GM12872 (cell line): Measurements from ENCODE around the gene PTPRG.

ENCODE experiments used
- TF ChIP-seq, protein P1 (sequence below): IDR thresholded peaks from 3 replicates; pipeline ENCODE4 v1.5.1; 2011; ENCODE audit warnings: low read depth, mild to moderate bottlenecking, low read length, moderate library complexity; ENCODE audit not compliant: insufficient read depth

Gene PTPRG

DNA sequence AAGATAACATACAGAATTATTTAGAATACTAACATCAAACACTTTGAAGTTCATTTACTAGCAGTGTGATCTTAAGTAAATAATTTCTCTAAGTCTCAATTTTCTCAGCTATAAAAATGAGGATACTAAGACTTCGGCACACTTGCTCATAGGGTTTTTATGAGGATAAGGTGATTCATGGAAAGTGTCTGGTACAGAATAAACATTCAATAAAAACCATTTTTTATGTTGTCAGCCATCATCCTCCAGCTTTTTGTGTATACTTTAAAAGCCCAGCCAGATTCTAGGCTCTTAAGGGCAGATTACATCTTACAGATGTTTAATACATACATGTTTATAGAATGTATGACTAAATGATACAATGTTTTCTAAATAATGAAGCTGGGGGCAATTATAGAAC, 755.2 kb downstream of the PTPRG start:
- TF ChIP-seq, protein P1, sequence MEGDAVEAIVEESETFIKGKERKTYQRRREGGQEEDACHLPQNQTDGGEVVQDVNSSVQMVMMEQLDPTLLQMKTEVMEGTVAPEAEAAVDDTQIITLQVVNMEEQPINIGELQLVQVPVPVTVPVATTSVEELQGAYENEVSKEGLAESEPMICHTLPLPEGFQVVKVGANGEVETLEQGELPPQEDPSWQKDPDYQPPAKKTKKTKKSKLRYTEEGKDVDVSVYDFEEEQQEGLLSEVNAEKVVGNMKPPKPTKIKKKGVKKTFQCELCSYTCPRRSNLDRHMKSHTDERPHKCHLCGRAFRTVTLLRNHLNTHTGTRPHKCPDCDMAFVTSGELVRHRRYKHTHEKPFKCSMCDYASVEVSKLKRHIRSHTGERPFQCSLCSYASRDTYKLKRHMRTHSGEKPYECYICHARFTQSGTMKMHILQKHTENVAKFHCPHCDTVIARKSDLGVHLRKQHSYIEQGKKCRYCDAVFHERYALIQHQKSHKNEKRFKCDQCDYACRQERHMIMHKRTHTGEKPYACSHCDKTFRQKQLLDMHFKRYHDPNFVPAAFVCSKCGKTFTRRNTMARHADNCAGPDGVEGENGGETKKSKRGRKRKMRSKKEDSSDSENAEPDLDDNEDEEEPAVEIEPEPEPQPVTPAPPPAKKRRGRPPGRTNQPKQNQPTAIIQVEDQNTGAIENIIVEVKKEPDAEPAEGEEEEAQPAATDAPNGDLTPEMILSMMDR: no peak

DNA sequence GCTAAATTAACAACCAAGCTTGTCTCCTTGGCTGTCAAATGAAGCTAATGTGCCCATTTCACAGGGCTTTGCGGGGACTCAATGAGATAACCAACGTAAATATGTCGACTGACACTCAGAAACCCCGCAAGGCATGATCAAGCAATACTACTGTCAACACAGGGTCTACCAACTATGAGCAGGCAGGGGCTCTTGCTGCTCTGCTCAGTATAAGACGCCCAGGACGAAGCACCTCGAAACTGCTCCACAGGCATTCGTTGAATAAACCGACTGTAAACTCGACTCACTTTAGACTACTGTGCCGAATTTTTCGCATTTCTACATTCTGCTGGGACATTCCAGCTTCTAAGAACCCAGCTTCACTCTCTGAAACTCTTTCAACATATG, 757.0 kb downstream of the PTPRG start:
- TF ChIP-seq, protein P1: no peak

GRCh38 chr3:62318752-62319569, 757.6 kb downstream of the PTPRG start:
- TF ChIP-seq, protein P1: no peak

- TF ChIP-seq, protein P1: no peak
Measured at GRCh38 chr3:62319570-62320243, 758.3 kb downstream of the PTPRG start.

- TF ChIP-seq, protein P1: no peak
Measured at GRCh38 chr3:62323241-62323640, 761.9 kb downstream of the PTPRG start.

DNA sequence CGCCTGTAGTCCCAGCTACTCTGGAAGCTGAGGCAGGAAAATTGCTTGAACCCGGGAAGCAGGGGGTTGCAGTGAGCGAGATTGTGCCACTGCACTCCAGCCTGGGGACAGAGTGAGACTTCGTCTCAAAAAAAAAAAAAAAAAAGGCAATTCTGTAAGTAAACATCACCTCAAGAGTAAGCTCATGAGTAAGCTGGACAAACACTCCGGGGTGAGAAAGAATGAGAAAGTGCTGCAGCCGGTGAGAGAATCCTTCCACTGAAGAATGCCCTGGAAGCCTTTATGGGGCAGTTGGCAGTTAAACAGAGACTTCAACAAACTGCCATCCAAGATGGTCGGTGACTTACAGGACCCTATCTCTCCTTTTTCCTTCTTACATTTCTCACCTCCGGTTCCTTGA, 764.5 kb downstream of the PTPRG start:
- TF ChIP-seq, protein P1: no peak

DNA sequence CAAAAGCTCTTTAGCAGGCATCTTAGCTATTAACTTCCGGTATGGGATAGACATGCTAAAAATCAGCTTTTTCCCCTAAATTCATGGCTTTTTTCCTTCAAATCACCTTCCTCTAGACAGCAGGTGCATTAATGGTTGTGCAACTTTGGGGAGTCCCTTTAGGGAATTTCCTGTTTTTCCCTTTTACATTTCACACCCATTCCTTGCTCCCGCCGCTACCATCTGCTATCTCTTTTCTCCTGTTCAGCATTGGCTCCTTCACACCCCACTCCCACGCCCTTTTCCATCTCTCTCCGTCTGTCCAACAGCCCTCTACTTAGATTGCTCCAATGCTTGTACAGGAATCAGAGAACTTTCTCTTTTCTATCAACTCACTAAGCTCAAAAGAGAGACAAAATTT, 768.6 kb downstream of the PTPRG start:
- TF ChIP-seq, protein P1: no peak
